ENCODE results near the gene MTG2.

MTG2 gene

GRCh38 chr20:62136283-62137091, 46.3 kb upstream of the MTG2 start:
- TF ChIP-seq, protein P1, sequence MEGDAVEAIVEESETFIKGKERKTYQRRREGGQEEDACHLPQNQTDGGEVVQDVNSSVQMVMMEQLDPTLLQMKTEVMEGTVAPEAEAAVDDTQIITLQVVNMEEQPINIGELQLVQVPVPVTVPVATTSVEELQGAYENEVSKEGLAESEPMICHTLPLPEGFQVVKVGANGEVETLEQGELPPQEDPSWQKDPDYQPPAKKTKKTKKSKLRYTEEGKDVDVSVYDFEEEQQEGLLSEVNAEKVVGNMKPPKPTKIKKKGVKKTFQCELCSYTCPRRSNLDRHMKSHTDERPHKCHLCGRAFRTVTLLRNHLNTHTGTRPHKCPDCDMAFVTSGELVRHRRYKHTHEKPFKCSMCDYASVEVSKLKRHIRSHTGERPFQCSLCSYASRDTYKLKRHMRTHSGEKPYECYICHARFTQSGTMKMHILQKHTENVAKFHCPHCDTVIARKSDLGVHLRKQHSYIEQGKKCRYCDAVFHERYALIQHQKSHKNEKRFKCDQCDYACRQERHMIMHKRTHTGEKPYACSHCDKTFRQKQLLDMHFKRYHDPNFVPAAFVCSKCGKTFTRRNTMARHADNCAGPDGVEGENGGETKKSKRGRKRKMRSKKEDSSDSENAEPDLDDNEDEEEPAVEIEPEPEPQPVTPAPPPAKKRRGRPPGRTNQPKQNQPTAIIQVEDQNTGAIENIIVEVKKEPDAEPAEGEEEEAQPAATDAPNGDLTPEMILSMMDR (IDR thresholded peaks at IDR 0.05; ENCODE audit: low read depth, low read length): peak; percentile 87
- peak; percentile 74 to 81 for DNase-seq (ENCODE audit: low read depth in 2 of 2)
- no peak overlapping the region for H3K4me3 ChIP-seq (replicated peaks in 1 of 2; ENCODE audit: low read depth in 2 of 2, low read length in 2 of 2)

GRCh38 chr20:62137092-62137384, 45.8 kb upstream of the MTG2 start:
- TF ChIP-seq, protein P1 (IDR thresholded peaks at IDR 0.05; ENCODE audit: low read depth, low read length): no peak
- DNase-seq (ENCODE audit: low read depth in 2 of 2): no peak
- H3K4me3 ChIP-seq (replicated peaks in 1 of 2; ENCODE audit: low read depth in 2 of 2, low read length in 2 of 2): no peak overlapping the region

DNA sequence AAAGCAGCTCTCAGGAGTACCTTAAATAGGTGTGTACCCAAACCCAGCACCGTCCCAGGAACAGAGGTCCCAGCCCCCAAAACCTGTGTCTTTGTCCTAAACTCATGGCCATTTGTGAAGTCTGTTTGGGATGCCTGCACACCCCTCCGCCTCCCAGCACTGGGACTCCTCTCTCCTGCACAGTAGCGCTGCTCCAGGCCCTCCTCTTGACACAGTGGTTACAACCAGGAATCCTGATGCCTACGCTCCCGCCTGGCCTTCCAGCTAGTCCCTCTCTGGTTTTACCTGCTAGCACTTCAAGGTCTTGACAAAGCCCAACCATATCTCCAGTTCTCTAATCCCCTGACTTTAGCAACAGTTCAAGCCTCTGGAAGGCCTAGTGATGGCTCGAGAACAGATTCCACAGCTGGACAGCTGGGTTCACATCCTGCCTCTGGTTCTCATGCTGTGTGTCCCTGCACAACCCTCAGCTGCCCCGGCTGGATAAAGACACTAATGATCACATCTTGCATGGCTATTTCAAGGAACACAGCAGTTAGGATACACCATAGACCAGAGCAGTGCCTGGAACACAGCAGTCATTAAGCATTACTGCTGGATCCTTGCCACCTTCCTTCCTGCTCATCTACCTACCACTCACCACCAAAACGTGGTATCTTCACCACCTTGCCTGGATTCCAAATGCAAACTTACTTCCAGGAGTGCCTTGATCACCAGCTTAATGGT, 45.2 kb upstream of the MTG2 start:
- DNase-seq (ENCODE audit: low read depth in 2 of 2): no peak
- TF ChIP-seq, protein P1 (IDR thresholded peaks at IDR 0.05; ENCODE audit: low read depth, low read length): no peak
- no peak overlapping the region for H3K4me3 ChIP-seq (replicated peaks in 1 of 2; ENCODE audit: low read depth in 2 of 2, low read length in 2 of 2)

GRCh38 chr20:62138204-62138543, 44.7 kb upstream of the MTG2 start:
- H3K4me3 ChIP-seq (replicated peaks in 1 of 2; ENCODE audit: low read depth in 2 of 2, low read length in 2 of 2): no peak overlapping the region
- TF ChIP-seq, protein P1 (IDR thresholded peaks at IDR 0.05; ENCODE audit: low read depth, low read length): no peak
- DNase-seq (ENCODE audit: low read depth in 2 of 2): no peak

- H3K4me3 ChIP-seq (replicated peaks in 1 of 2; ENCODE audit: low read depth in 2 of 2, low read length in 2 of 2): no peak overlapping the region
- no peak for DNase-seq (ENCODE audit: low read depth in 2 of 2)
- TF ChIP-seq, protein P1 (IDR thresholded peaks at IDR 0.05; ENCODE audit: low read depth, low read length): no peak
These were observed 43.9 kb upstream of the MTG2 start for GRCh38 chr20:62138912-62139311.

- no peak overlapping the region for H3K4me3 ChIP-seq (replicated peaks in 1 of 2; ENCODE audit: low read depth in 2 of 2, low read length in 2 of 2)
- TF ChIP-seq, protein P1 (IDR thresholded peaks at IDR 0.05; ENCODE audit: low read depth, low read length): no peak
- DNase-seq (ENCODE audit: low read depth in 2 of 2): no peak
These were observed 43.2 kb upstream of the MTG2 start for GRCh38 chr20:62139636-62140035.

Measured in cardiac fibroblast (primary cell).